Measurements from ENCODE around the gene MGAT5B. TPM values are rescaled to one million over a fixed set of nuclear protein-coding genes. Genes with fewer than 3 reads are reported as not detected.

The MGAT5B gene
- total RNA-seq, 3 donors from 2014 or later: 0.17 to 0.65 (median 0.44) TPM

DNA sequence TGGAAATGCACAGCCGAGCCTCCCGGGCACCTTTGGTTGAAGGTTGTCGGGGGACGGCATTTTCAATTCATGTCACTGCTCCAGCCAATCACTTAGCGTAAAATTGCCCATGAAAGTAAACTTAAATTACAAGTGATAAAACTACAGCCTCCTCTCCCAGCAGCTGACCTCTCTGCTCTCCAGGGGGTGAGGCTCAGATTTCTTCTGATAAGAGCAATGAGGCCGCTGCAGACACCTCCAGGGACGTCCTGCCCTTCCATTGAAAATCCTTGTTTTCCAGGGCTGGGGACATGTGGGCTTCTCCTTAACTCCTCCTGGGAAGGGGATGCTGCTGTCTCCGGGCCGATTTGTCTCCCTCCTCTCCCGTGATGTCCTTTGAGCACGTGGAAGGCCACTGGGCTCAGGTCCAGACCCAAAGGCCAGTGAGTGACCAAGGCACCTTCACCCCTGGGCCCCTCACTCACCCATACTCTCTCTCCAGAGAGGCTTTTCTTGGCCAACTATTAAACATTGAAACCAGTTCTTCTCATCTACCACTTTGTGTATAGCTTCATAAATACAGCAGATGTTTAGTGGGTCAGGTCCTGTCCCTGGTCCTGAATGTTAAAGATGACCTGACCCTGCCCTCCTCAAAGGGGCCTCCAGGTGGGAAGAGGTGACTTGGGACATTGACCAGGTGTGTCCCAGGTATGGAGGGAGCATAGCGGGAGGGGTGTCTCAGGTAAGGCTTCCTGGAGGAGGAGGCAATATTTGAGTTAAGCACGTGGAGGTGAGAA lies 52.3 kb downstream of the MGAT5B start:
- no peak overlapping the region for H3K4me3 ChIP-seq
- no peaks in the 10 kb centered on the region for H3K4me1 ChIP-seq (ENCODE audit: low read depth)
- H3K9me3 ChIP-seq: no peaks in the 10 kb centered on the region
- TF ChIP-seq CTCF (IDR thresholded peaks at IDR 0.05): no peak
- intact Hi-C loops (cut with DNase I, micrococcal nuclease): no loop called here
- no peaks in the 10 kb centered on the region for H3K36me3 ChIP-seq (ENCODE audit: low read depth)
- DNase-seq (no peak), ATAC-seq (no peak)

- no peaks in the 10 kb centered on the region for H3K4me1 ChIP-seq (ENCODE audit: low read depth)
- ATAC-seq (no peak), DNase-seq (no peak)
- intact Hi-C loops (cut with DNase I, micrococcal nuclease): no loop called here
- no peak overlapping the region for H3K4me3 ChIP-seq
- no peak for TF ChIP-seq CTCF (IDR thresholded peaks at IDR 0.05)
- no peaks in the 10 kb centered on the region for H3K36me3 ChIP-seq (ENCODE audit: low read depth)
- H3K9me3 ChIP-seq: no peaks in the 10 kb centered on the region
These were observed 53.3 kb downstream of the MGAT5B start for GRCh38 chr17:76921340-76922036.

DNA sequence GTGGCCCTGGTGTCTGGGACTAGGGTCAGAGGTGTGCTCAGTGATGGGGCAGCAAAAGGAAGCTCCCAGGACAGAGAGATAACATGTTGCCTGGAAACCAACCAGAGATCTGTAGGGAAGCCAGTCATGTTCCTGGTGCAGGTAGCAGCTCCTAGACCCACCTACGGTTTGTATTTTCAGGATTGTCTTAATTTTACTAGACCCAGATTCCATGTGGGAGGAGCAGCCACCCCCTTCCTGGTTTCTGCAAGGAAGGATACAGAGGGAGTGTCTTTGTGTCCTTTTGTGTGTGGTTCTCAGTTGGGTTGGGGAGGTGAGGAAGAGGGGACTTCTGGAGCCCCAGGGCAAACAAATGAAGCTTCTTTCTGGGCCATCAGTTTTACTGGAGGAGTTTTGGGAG lies 53.9 kb downstream of the MGAT5B start:
- TF ChIP-seq CTCF (IDR thresholded peaks at IDR 0.05): no peak
- intact Hi-C loops (cut with DNase I, micrococcal nuclease): no loop called here
- Histone ChIP-seq H3K36me3 (ENCODE audit: low read depth) (no peaks in the 10 kb centered on the region), H3K9me3 (no peaks in the 10 kb centered on the region), H3K4me1 (ENCODE audit: low read depth) (no peaks in the 10 kb centered on the region), H3K4me3 (no peak overlapping the region)
- ATAC-seq: no peak
- no peak for DNase-seq

- Histone ChIP-seq H3K4me1 (ENCODE audit: low read depth) (no peaks in the 10 kb centered on the region), H3K36me3 (ENCODE audit: low read depth) (no peaks in the 10 kb centered on the region), H3K9me3 (no peaks in the 10 kb centered on the region), H3K4me3 (no peak overlapping the region)
- DNase-seq (no peak), ATAC-seq (no peak)
- no peak for TF ChIP-seq CTCF (IDR thresholded peaks at IDR 0.05)
- intact Hi-C loops (cut with DNase I, micrococcal nuclease): no loop called here
These were observed 54.8 kb downstream of the MGAT5B start for GRCh38 chr17:76922967-76923366.

- no peaks in the 10 kb centered on the region for H3K36me3 ChIP-seq (ENCODE audit: low read depth)
- ATAC-seq: no peak
- intact Hi-C loops (cut with DNase I, micrococcal nuclease): no loop called here
- no peak overlapping the region for H3K4me3 ChIP-seq
- H3K4me1 ChIP-seq (ENCODE audit: low read depth): no peaks in the 10 kb centered on the region
- TF ChIP-seq CTCF (IDR thresholded peaks at IDR 0.05): no peak
- H3K9me3 ChIP-seq: no peaks in the 10 kb centered on the region
- DNase-seq: no peak
These were observed 55.3 kb downstream of the MGAT5B start for GRCh38 chr17:76923491-76923890.
